Heart right ventricle (tissue), 16 donors: ENCODE data around the gene LMNA. TPM values are rescaled to one million over a fixed set of nuclear protein-coding genes. Genes with fewer than 3 reads are reported as not detected.

Experiments
- ATAC-seq, 8 donors: fragments of 200-7000 bp; cut with Tn5 transposase; one replicate each; pipeline ENCODE4 v1.9.1; 2020; ENCODE audit warnings: mild to moderate bottlenecking in 8 of 8, moderate library complexity in 8 of 8, moderate number of reproducible peaks in 1 of 8
- DNase-seq, 2 donors: peaks; one replicate each; pipeline ENCODE4 v3.0.0-alpha.2; 2020
- H3K27ac ChIP-seq, 10 donors: fragments of 200-600 bp; sonication (generic) in 2 of 10; one replicate each; pipeline versions ENCODE4 v1.5.0 to v1.8.0; 2020 to 2022; ENCODE audit warnings: mild to moderate bottlenecking in 3 of 10
- H3K27me3 ChIP-seq, 7 donors: fragments of 200-600 bp; one replicate each; pipeline ENCODE4 v1.8.0; 2021 to 2022; ENCODE audit warnings: mild to moderate bottlenecking in 2 of 7
- H3K36me3 ChIP-seq, 9 donors: fragments of 200-600 bp; sonication (generic) in 1 of 9; one replicate each; pipeline versions ENCODE4 v1.5.0 to v1.8.0; 2020 to 2022; ENCODE audit warnings: mild to moderate bottlenecking in 2 of 9
- H3K4me1 ChIP-seq, 9 donors: fragments of 200-600 bp; sonication (generic) in 1 of 9; one replicate each; pipeline versions ENCODE4 v1.5.0 to v1.8.0; 2020 to 2022; ENCODE audit warnings: mild to moderate bottlenecking in 4 of 9
- H3K4me3 ChIP-seq, 10 donors: fragments of 200-600 bp; sonication (generic) in 2 of 10; one replicate each; pipeline versions ENCODE4 v1.5.0 to v1.8.0; 2020 to 2022; ENCODE audit warnings: mild to moderate bottlenecking in 7 of 10, moderate library complexity in 2 of 10
- H3K9me3 ChIP-seq, 11 donors: fragments of 200-600 bp in 10 of 11; sonication (generic) in 2 of 11; one replicate each; pipeline versions ENCODE4 v1.5.0 to v1.8.0; 2013 to 2022; ENCODE audit warnings: mild to moderate bottlenecking in 2 of 11, control low read depth in 1 of 11, moderate library complexity in 1 of 11
- WGBS, 2 donors: extraction: QIAGEN DNeasy Blood & Tissue Kit; methylation state at CpG; one replicate each; pipeline ENCODE4 v1.1.7; 2013; ENCODE audit warnings: inconsistent platforms in 1 of 2; 5-methylcytosine and 5-hydroxymethylcytosine counted together
- intact Hi-C, 10 donors: fragments of 100-400 bp; cut with DNase I; formaldehyde crosslinking; loops; one replicate each; pipeline versions ENCODE4 v1.11.1 to v1.14.2; 2022
- polyA plus RNA-seq, 2 donors: library from polyadenylated mRNA; stranded (reverse); fragments of 200-250 nt; gene quantifications; one replicate each; pipeline ENCODE4 v1.2.3, GENCODE V29; 2013
- total RNA-seq, 10 donors: library from RNA; stranded (reverse); fragmentation: NEBNext Ultra II Directional in 3 of 10; extraction: Animal tissue kit (Norgen Biotek cat#: 25700) in 3 of 10; gene quantifications; one replicate each; pipeline versions ENCODE4 v1.2.1 to v1.2.4, GENCODE V29; 2021 to 2023
- TF ChIP-seq, protein P1 (sequence below), 9 donors: fragments of 200-600 bp; sonication (generic) in 2 of 9; IDR thresholded peaks; one replicate each; pipeline versions ENCODE4 v1.5.0 to v1.8.0; 2021 to 2022; ENCODE audit warnings: antibody characterized with exemption in 9 of 9, mild to moderate bottlenecking in 5 of 9, moderate library complexity in 1 of 9
- donor health status: Arrhythmogenic right ventricular cardiomyopathy.
- donor health status: ischemic (EF 13 %, LVEDD 7.1; RV severe dilation, severe dysfunction).
- donor health status: healthy with polysubstance abuse.
- donor health status: DM: no; HTN: yes; CAD: no.
- donor health status: DM: no; HTN: no; CAD: no.
- donor health status: ischemic (EF 25% LVEDD 6.9; RV normal size, moderate dysfunction).
- donor health status: ischemic (EF 25% LVEDD 5.7; RV mildly dilated, moderate dysfunction).
- donor health status: healthy.
- donor health status: DM: yes; HTN: yes; CAD: no.
- donor health status: Ischemic cardiomyopathy.
- donor health status: ischemic (EF 35%, LVEDD 5.7; RV mildly dilated, moderate dysfunction).
- donor health status: nonischemic (EF 11% LVEDD 7.7; RV severe dilation, severe dysfunction).
- donor health status: DM: yes; HTN: yes; CAD: no.
- donor health status: PGD.
- donor health status: ischemic (EF 29% LVEDD 5.4; RV normal size, mild dysfunction).
- donor health status: nonischemic (EF 23%, LVEDD 6.1; RV moderate dilation, normal function).

Gene LMNA
- total and polyA plus RNA-seq, 12 donors, result 213 to 554 (median 277) TPM

DNA sequence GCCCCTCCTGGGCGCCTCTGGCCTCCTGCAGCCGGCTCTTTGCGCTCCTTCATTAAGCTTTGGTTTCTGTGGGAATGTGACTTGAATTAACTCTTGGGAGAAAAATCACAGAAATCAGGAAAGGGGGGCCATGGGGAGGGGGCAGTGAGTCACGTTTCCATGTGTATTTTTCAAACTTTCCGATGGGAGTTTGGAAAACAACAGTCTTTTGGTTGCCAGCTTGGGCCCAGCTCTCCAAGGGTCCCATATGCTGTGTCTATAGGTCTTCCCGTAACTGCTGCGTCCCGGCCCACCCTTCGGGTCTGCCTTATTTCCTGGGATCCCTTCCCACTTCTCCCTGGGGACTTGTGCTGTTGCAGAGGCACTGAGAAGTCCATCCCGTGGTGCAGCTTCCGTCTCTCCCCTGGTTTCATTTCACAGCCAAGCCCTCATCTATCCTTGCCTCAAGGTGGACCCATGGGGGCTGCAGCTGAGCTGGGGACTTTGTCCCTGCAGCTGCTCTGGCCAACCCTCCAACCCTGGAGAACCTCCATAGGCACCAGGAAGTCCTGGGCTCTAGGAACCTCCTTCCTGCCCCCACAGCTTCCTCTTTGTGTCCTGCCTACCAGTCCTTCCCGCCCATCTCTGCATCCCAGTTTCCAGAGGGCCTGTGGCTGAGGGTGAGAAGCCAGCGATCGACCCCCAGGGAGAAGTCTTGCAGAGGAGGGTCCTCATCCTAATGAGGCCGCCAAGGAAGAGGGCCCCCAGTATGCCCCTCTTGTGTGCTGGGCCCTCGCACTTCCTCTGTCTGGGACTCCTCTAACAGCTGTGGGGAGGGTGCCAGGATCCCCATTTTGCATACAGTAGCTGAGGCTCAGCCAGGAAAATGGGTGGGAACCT lies 11.6 kb upstream of the LMNA start:
- ATAC-seq, result peak in 1 of 8 donors; percentile 3
- H3K27ac ChIP-seq, result peak overlapping the region; percentile 79 to 98 (median 95)
- 58 to 61% methylated on average over 16 of the region's 16 CpGs for WGBS, 2 donors
- intact Hi-C loops, result no loop called here
- peak in 1 of 2 donors; percentile 57 for DNase-seq
- H3K36me3 ChIP-seq, result no peaks in the 10 kb centered on the region
- TF ChIP-seq, protein P1, sequence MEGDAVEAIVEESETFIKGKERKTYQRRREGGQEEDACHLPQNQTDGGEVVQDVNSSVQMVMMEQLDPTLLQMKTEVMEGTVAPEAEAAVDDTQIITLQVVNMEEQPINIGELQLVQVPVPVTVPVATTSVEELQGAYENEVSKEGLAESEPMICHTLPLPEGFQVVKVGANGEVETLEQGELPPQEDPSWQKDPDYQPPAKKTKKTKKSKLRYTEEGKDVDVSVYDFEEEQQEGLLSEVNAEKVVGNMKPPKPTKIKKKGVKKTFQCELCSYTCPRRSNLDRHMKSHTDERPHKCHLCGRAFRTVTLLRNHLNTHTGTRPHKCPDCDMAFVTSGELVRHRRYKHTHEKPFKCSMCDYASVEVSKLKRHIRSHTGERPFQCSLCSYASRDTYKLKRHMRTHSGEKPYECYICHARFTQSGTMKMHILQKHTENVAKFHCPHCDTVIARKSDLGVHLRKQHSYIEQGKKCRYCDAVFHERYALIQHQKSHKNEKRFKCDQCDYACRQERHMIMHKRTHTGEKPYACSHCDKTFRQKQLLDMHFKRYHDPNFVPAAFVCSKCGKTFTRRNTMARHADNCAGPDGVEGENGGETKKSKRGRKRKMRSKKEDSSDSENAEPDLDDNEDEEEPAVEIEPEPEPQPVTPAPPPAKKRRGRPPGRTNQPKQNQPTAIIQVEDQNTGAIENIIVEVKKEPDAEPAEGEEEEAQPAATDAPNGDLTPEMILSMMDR (IDR thresholded peaks at IDR 0.05), result no peak
- H3K4me1 ChIP-seq, result peaks cover 47 to 79% (median 71%) of the 10 kb centered on the region in 9 donors
- no peak overlapping the region for H3K4me3 ChIP-seq
- no peaks in the 10 kb centered on the region for H3K27me3 ChIP-seq
- no peaks in the 10 kb centered on the region for H3K9me3 ChIP-seq

DNA sequence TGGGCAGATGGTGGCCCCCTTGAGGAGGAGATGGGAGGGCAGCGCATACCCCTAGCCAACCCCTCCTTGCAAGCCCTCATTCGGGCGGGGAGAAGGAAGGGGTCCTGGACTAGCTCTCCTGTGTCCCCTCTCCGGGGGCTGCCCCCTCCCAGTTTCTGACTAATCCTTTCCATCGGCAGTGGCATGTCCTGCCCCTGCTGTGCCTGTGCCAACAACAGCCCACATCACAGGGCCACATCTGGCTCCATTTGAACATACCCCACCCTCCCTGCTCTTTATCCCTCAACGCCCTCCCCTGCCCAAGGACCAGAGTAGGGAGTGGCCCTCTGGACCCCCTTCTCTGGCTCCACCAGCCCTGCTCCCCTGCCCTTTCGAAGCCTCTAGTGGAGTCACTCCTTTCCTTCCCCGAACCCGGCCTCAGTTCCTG lies 11.0 kb upstream of the LMNA start:
- DNase-seq (peak in 1 of 2 donors; percentile 54), ATAC-seq (peak in 6 of 8 donors; percentile 1 to 16 (median 2))
- TF ChIP-seq, protein P1 (IDR thresholded peaks at IDR 0.05), result no peak
- no peaks in the 10 kb centered on the region for H3K36me3 ChIP-seq
- intact Hi-C loops, result no loop called here
- peak overlapping the region in 2 of 10 donors; percentile 5 to 13 for H3K4me3 ChIP-seq
- no peaks in the 10 kb centered on the region for H3K27me3 ChIP-seq
- no peaks in the 10 kb centered on the region for H3K9me3 ChIP-seq
- WGBS, 2 donors, result 42 to 50% methylated on average over 9 of the region's 9 CpGs
- peaks cover 47 to 83% (median 71%) of the 10 kb centered on the region in 9 donors for H3K4me1 ChIP-seq
- peak overlapping the region; percentile 79 to 98 (median 95) for H3K27ac ChIP-seq

DNA sequence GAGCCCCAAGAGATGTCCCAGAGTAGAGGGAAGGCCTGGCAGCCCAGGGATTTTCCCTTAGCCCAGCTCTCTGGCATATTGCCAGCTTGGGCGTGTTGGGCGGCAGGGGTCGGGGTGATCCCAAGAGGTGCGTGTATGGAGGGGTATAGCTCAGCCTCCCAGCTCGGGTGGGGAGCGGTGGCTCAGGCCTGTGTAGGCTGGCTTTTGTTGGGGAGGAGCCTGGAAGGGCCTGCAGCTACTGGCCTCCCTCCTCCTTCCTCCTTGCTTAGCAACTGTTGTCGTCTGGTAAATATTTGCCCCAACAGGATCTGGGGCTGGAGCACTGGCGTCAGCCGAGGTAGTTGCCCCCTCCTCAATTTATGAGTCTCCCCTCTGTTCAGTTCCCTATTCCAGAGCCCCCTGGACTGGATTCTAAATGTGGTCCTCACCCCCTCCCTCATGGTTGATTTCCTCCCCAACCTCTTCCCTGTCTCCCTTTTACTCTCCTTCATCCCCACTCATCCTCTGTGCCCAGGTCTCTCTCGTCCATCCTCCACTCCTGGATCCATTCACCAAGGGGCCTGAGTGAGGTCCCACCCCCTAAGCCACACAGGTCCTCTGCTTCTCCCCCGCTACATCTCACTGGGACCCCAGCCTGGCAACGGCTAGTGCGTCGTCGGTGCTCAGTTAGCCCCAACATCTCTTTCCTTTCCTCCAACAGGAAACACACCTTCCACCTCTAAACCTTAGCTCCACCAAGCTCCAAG lies 10.3 kb upstream of the LMNA start:
- no peaks in the 10 kb centered on the region for H3K9me3 ChIP-seq
- H3K4me1 ChIP-seq, result peaks cover 47 to 85% (median 71%) of the 10 kb centered on the region in 9 donors
- DNase-seq (peak; percentile 76 to 88), ATAC-seq (peak; percentile 66 to 80 (median 75))
- no peaks in the 10 kb centered on the region for H3K36me3 ChIP-seq
- no peaks in the 10 kb centered on the region for H3K27me3 ChIP-seq
- H3K27ac ChIP-seq, result peak overlapping the region; percentile 79 to 98 (median 95)
- intact Hi-C loops, result no loop called here
- WGBS, 2 donors, result 26% methylated on average over 15 of the region's 15 CpGs
- peak overlapping the region in 2 of 10 donors; percentile 5 to 13 for H3K4me3 ChIP-seq
- TF ChIP-seq, protein P1 (IDR thresholded peaks at IDR 0.05), result no peak
